ENCODE results near the gene STARD10. TPM values are rescaled to one million over a fixed set of nuclear protein-coding genes. Genes with fewer than 3 reads are reported as not detected.
A peak's percentile ranks its signal among the peaks of the same experiment; 100 is the strongest.

STARD10 gene
- total and polyA plus RNA-seq, 9 of the 15 experiments (the other 6 are each of a cell fraction or from before 2014, with no cell fraction given) = 0.15 to 52.9 (median 32.3) TPM

DNA sequence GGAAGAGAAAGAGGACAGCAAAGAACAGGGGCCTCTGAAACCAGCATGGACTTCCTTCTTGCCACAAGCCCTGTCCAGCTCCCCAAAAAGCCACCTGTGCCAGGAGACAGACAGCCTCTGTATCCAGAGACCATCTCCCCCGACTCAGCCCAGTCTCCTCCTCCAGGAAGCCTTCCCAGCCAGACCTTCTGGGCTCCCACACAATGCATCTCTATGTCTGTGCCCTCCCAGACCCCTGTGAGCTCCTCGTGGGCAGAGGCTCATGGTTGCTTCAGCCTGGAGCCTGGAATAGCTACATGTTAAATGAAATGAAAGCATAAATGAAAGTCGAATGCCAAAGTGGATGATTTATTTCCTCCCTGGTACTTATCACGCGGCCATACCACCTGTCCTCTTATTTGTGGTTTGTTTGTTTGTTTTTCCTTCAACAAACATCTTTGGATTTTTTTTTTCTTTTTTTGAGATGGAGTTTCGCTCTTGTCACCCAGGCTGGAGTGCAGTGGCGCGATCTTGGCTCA lies 34.3 kb downstream of the STARD10 start:
- peak; percentile 65 for FAIRE-seq
- ATAC-seq = no peak
- H3K9ac ChIP-seq (ENCODE audit: insufficient read depth in 1 of 2, low read depth in 2 of 2, low read length in 2 of 2) = peak overlapping the region; percentile 27 to 28; a peak in 3 of 4 replicates
- no peak for DNase-seq (ENCODE audit: extremely low read depth in 1 of 4, low spot score in 3 of 4)
- no peak overlapping the region for H3K4me3 ChIP-seq
- no peaks in the 10 kb centered on the region for H4K20me1 ChIP-seq (replicated peaks; ENCODE audit: control insufficient read depth, insufficient read depth, low read length)
- H3K27me3 ChIP-seq (ENCODE audit: control insufficient read depth in 2 of 2, insufficient read depth in 2 of 2, low read length in 2 of 2) = no peaks in the 10 kb centered on the region
- peak overlapping the region; percentile 62; the same call in 2 of the 3 replicates for H3K27ac ChIP-seq (ENCODE audit: extremely low read depth, low read depth, low read length)
- no TSS peak for BruUV-seq (replicated peaks)
- intact Hi-C loops (cut with micrococcal nuclease) (no loop called here), in situ Hi-C loops (cut with MboI) (no loop called here)
- H3K36me3 ChIP-seq (ENCODE audit: control insufficient read depth, insufficient read depth, low read length) = peaks cover 19% of the 10 kb centered on the region; the same call in 2 of the 3 replicates
- ChIA-PET CTCF (ENCODE audit: low intra/inter-chr PET ratio) (no interaction called here), POLR2A (interaction anchor here (0.6 to 3.0 kb wide), 4 partner anchors 8 to 35 kb away, joined by 3 to 18 read pairs (median 8); no protein-coding TSS in a partner anchor)
- no peaks in the 10 kb centered on the region for H3K79me2 ChIP-seq (ENCODE audit: control insufficient read depth, insufficient read depth, low read length)
- 49% methylated on average over 5 of the region's 8 CpGs for WGBS (ENCODE audit: insufficient coverage, low coverage, missing lambda C conversion rate)
- TF ChIP-seq HMG20B (CRISPR knock-in tag; IDR thresholded peaks at IDR 0.05) (no peak), ZFP36 (IDR thresholded peaks at IDR 0.05; ENCODE audit: low read depth, low read length, partially characterized antibody) (peak; percentile 92), RBM25 (IDR thresholded peaks at IDR 0.05; ENCODE audit: low read depth, low read length, severe bottlenecking) (peak; percentile 15), NEUROD1 (IDR thresholded peaks at IDR 0.05; ENCODE audit: borderline replicate concordance, low read depth, low read length, partially characterized antibody) (peak; percentile 5), MCM2 (IDR thresholded peaks at IDR 0.05; ENCODE audit: low read depth) (no peak), ATF1 (CRISPR knock-in tag; IDR thresholded peaks at IDR 0.05) (no peak), ATF1 (tag; IDR thresholded peaks at IDR 0.05) (peak; percentile 56), ZNF133 (CRISPR knock-in tag; IDR thresholded peaks at IDR 0.05) (no peak), ZNF436 (CRISPR knock-in tag; IDR thresholded peaks at IDR 0.05) (0 out of 2 replicates have a peak, but pooled peaks have one; percentile 42)
- TF ChIP-seq, protein P1, sequence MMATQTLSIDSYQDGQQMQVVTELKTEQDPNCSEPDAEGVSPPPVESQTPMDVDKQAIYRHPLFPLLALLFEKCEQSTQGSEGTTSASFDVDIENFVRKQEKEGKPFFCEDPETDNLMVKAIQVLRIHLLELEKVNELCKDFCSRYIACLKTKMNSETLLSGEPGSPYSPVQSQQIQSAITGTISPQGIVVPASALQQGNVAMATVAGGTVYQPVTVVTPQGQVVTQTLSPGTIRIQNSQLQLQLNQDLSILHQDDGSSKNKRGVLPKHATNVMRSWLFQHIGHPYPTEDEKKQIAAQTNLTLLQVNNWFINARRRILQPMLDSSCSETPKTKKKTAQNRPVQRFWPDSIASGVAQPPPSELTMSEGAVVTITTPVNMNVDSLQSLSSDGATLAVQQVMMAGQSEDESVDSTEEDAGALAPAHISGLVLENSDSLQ (IDR thresholded peaks at IDR 0.05) = peak; percentile 15; the same call in 1 of the 2 replicates
- H3K4me2 ChIP-seq (ENCODE audit: insufficient read depth, low read length) = peak overlapping the region; percentile 66; the same call in 1 of the 2 replicates
- H3K9me1 ChIP-seq (ENCODE audit: control insufficient read depth, insufficient read depth, low read length) = no peaks in the 10 kb centered on the region
- H2AFZ ChIP-seq (ENCODE audit: low read depth, low read length) = peak overlapping the region; percentile 56
- H3K4me1 ChIP-seq (replicated peaks in 1 of 2; ENCODE audit: control insufficient read depth in 2 of 2, insufficient read depth in 2 of 2, low read length in 2 of 2) = peaks cover 19 to 38% of the 10 kb centered on the region in 2 experiments
- H3K9me3 ChIP-seq (replicated peaks; ENCODE audit: control insufficient read depth, insufficient read depth, low read depth, low read length) = no peaks in the 10 kb centered on the region

Data from K562 (cell line).